Measurements from ENCODE around the gene TMEM161A. TPM values are rescaled to one million over a fixed set of nuclear protein-coding genes. Genes with fewer than 3 reads are reported as not detected.

TMEM161A gene
- total RNA-seq, 4 donors from 2014 or later: 16.9 to 41.9 (median 18.5) TPM

GRCh38 chr19:19071897-19072296, 66.4 kb downstream of the TMEM161A start:
- no peak for DNase-seq
- Histone ChIP-seq H3K9me3 (no peaks in the 10 kb centered on the region), H3K27ac (no peak overlapping the region), H3K4me3 (no peak overlapping the region), H3K36me3 (no peaks in the 10 kb centered on the region), H3K4me1 (peaks cover 0 to 16% (median 0%) of the 10 kb centered on the region in 4 donors), H3K27me3 (no peaks in the 10 kb centered on the region)
- in situ Hi-C loops (cut with MboI; ENCODE audit: low pct_ligation_motif_present in 1 of 4, low pct_unique_long_range_greater_than_20kb in 1 of 4, low sequenced_read_pairs in 3 of 4) (no loop called here), intact Hi-C loops (cut with DNase I; ENCODE audit: low total_unique reads) (no loop called here)
- no peak for TF ChIP-seq POLR2A (IDR thresholded peaks at IDR 0.05)
- TF ChIP-seq CTCF (IDR thresholded peaks at IDR 0.05): no peak
- TF ChIP-seq EP300 (IDR thresholded peaks at IDR 0.05; ENCODE audit: low read depth): no peak
- TF ChIP-seq POLR2AphosphoS5 (IDR thresholded peaks at IDR 0.05): no peak
- WGBS, 2 donors (ENCODE audit: low coverage in 1 of 2): 97 to 100% methylated on average over 4 to 8 of the region's 8 CpGs

Other genes starting within 250 kb of the TMEM161A start
- gene CERS1, start 242.3 kb downstream of the TMEM161A start, total RNA-seq: not detected
- gene COPE, start 219.1 kb downstream of the TMEM161A start, total RNA-seq: 100 to 1,000 TPM; 144 to 268 (median 179) TPM
- gene DDX49, start 218.8 kb downstream of the TMEM161A start, total RNA-seq: 10 to 100 TPM; 42.1 to 90.8 (median 50.4) TPM
- 10 to 100 TPM in 3 of 4 donors, 1 to 10 TPM in 1; 8.1 to 82.0 (median 12.7) TPM for gene HOMER3, start 197.3 kb downstream of the TMEM161A start, total RNA-seq
- gene SUGP2, start 105.0 kb downstream of the TMEM161A start, total RNA-seq: 100 to 1,000 TPM in 1 of 4 donors, 10 to 100 TPM in 3; 43.0 to 132 (median 57.9) TPM
- 100 to 1,000 TPM in 1 of 4 donors, 10 to 100 TPM in 3; 15.2 to 220 (median 22.9) TPM for gene ARMC6, start 104.9 kb downstream of the TMEM161A start, total RNA-seq
- gene SLC25A42, start 74.5 kb downstream of the TMEM161A start, total RNA-seq: 100 to 1,000 TPM in 1 of 4 donors, 10 to 100 TPM in 2, 1 to 10 TPM in 1; 6.8 to 141 (median 24.5) TPM
- under 1 TPM in 1 of 4 donors, not detected in 3; 0.95 TPM for gene MEF2B, start 31.8 kb upstream of the TMEM161A start, total RNA-seq
- gene BORCS8, start 53.7 kb upstream of the TMEM161A start, total RNA-seq: 100 to 1,000 TPM in 1 of 4 donors, 10 to 100 TPM in 3; 13.0 to 132 (median 26.6) TPM
- 10 to 100 TPM; 35.9 to 51.1 (median 48.6) TPM for gene RFXANK, start 53.8 kb upstream of the TMEM161A start, total RNA-seq
- gene NR2C2AP, start 64.9 kb upstream of the TMEM161A start, total RNA-seq: 10 to 100 TPM in 1 of 4 donors, 1 to 10 TPM in 3; 2.2 to 12.3 (median 6.4) TPM
- gene NCAN, start 73.5 kb upstream of the TMEM161A start, total RNA-seq: under 1 TPM in 1 of 4 donors, not detected in 3; 0.16 TPM
- gene TM6SF2, start 134.8 kb upstream of the TMEM161A start, total RNA-seq: 10 to 100 TPM in 2 of 4 donors, 1 to 10 TPM in 2; 4.0 to 54.6 (median 17.5) TPM
- 100 to 1,000 TPM in 1 of 4 donors, 10 to 100 TPM in 3; 31.1 to 118 (median 66.5) TPM for gene SUGP1, start 182.0 kb upstream of the TMEM161A start, total RNA-seq
- 100 to 1,000 TPM in 1 of 4 donors, 10 to 100 TPM in 3; 59.1 to 214 (median 79.2) TPM for gene MAU2, start 182.4 kb upstream of the TMEM161A start, total RNA-seq